GF-D8 (cell line): ENCODE data around the gene RPS5.
"Not testable (repeated sequence)": the region's sequence is repeated elsewhere in the genome, so short reads cannot be mapped to it uniquely, and the experiment has no call there.

Source experiments
- DNase-seq: peaks from one replicate; lab custom pipeline; 2025; lab: John Stamatoyannopoulos, UW

The RPS5 gene

DNA sequence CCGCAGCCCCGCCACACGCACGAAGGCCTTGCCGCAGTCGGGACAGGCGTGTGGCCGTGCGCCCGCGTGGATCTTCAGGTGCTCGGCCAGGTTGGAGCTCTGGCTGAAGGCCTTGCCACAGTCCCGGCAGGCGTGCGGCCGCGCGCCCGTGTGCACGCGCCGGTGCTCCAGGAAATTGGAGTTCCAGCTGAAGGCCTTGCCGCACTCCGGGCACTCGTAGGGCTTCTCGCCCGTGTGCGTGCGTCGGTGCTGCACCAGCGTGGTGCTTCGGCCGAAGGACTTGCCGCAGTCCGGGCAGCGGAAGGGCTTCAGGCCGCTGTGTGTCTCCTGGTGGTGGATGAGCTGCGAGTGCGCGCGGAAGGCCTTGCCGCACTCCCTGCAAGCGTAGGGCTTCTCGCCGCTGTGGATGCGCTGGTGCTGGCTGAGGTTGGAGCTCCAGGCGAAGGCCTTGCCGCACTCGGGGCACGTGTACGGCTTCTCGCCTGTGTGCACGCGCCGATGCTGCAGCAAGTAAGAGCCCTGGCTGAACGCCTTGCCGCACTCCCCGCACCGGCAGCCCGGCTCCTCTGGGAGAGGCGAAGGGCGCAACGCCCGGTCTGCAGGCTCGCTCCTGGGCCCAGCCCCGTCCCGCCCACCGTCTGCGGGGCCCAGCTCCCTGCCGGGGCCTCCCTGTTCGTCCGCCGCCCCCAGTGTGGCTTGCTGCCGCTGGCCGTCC lies 30.1 kb upstream of the RPS5 start:
- DNase-seq: no peak

DNA sequence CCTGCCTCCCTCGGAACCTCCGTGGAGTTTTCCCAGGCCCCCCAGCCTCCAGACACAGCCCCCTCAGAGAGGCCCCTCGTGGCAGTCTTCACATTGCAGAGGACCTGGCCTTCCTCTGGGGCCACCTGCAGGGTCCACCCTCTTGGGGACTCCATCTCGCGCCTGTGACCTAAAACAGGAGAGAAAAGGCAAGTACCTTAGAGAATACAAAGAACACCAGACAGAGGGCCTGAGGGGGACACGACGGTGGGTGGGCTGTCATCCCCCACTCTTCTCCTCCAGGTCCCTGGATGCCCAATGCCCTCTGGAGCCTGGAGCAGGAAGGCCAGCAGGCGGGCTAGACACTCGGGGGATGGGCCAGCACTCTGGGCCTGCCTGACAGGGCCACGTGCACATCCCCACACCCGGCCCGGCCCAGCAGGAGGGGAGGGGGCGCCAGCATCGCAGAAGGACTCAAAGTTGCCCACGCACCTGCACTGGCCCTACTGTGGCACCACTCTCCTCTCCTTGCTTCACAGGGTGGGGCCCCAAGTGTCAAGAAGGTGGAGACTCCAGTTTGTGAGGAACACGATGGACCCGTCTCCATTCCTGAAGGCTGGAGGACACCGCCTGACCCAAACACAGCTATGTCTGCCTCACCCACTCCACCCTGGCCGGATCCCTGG lies 29.5 kb upstream of the RPS5 start:
- DNase-seq: no peak

GRCh38 chr19:58361900-58362271 lies 25.2 kb upstream of the RPS5 start:
- DNase-seq: peak; percentile 73

DNA sequence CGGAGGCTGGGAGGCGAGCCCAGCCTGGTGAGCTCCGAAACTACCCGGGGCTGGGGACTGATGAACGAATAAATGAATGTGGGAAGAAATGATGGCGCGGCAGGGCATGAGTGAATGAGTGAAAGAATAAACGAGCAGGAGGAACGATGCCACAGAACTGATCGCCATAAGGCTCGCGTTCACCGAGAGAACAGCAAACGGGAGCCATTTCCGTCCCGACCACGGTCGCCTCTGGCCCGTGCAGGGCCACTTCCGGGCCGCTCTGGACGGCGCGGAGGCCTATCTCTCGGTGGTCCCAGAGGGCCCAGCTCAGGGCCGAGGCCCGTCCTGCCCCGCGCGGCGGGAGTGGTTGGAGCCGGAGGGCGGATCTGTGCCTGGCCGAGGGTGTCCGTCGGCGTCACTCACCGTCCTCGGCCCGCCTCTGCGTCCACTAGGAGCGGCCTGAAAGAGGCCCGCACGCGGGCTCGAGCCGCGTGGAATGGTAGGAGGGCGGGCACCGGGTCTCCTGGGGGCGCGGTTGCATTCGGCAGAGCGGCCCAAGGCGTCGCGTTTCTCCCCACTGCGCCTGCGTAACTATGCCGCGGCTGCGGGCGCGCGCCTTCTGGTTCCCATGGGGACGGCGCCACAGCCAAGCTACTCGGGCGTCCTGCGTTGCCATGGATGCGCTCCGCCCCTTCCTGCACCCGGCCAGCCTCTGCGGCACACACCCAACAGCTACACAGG lies 24.6 kb upstream of the RPS5 start, which contains the start of gene ZNF497:
Gene ZNF497 (minus strand): TSS at position 480 of the 723 bp plus-strand sequence. CDS start 5,116 bp downstream, outside the sequence.
- DNase-seq: peak; percentile 89

- peak; percentile 72 for DNase-seq
Measured at GRCh38 chr19:58364146-58364545, 22.9 kb upstream of the RPS5 start.

- DNase-seq: no peak
Measured at GRCh38 chr19:58366585-58367430, 20.3 kb upstream of the RPS5 start.

- no peak for DNase-seq
Measured at GRCh38 chr19:58367698-58368454, 19.2 kb upstream of the RPS5 start.

GRCh38 chr19:58368561-58369360 lies 18.3 kb upstream of the RPS5 start:
- DNase-seq: no peak

DNA sequence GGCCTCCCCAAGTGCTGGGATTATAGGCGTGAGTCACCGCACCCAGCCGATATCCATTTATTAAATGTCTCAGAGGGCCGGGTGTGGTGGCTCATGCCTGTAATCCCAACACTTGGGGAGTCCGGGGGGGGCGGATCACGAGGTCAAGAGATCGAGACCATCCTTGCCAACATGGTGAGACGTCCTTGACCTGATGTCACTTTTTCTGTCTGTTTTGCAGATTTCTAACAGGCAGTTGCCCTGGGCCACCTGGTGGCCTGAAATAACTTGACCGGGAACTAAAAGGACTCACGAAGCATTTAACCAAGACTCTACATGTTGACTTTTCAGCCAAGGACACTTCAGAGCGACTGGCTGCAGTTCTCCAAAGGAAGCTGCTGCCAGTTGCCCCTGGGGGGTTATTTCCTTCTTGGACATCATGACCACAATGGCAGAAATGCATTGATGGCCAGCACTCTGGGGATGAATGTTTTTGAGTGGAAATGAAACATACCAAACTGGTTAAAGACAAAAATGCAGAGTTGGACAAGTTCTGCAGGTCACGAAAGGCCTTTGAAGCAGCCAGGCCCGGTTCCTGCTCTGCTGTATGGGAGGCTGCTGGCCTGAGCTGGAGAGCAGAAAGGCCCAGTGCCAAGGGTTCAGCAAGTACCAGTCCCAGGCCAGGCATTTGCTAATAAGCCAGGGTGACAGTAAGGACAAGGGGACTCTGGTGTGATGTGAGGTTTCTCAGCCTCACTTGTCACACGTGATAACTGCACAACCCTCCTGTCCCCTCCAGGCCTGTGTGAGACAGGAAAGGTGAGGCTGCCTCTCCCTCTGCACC lies 14.5 kb upstream of the RPS5 start:
- DNase-seq: no peak

DNA sequence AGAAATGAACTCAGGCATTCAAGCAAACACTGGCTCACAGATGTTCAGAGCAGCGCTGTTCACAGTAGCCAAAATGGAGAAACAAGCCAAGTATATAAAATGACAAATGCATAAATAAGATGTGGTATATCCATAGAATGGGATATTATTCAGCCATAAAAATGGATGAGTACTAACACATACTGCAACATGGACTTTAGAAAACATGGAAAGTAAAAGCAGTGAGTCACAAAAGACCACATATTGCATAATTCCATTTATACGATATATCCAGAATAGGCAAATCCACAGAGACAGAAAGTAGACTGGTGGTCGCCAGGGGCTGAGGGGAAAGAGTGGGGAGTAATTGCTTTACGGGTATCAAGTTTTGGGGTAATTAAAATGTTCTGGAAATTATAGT lies 12.9 kb upstream of the RPS5 start:
- DNase-seq: no peak

GRCh38 chr19:58376724-58377123 lies 10.3 kb upstream of the RPS5 start:
- not testable (repeated sequence) for DNase-seq

DNA sequence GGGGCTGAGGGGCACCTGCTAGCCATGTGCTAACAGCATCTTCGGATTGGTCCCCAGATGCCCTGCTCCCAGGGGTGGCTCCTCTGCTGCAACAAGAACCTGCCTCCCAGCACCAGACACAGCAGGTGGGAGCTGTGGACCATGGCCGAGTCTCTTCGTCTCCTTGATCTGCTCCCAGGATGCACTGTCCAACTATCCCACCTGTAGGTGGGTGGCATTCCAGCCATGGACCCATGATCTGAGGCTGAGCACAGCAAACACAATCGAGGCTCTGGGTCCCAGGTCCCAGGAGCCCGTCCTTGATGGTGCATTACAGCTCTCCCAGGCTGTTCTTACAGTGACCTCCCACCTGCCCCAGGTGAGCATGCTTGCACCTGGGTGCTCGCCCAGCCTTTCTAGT lies 7.8 kb upstream of the RPS5 start:
- DNase-seq: no peak

DNA sequence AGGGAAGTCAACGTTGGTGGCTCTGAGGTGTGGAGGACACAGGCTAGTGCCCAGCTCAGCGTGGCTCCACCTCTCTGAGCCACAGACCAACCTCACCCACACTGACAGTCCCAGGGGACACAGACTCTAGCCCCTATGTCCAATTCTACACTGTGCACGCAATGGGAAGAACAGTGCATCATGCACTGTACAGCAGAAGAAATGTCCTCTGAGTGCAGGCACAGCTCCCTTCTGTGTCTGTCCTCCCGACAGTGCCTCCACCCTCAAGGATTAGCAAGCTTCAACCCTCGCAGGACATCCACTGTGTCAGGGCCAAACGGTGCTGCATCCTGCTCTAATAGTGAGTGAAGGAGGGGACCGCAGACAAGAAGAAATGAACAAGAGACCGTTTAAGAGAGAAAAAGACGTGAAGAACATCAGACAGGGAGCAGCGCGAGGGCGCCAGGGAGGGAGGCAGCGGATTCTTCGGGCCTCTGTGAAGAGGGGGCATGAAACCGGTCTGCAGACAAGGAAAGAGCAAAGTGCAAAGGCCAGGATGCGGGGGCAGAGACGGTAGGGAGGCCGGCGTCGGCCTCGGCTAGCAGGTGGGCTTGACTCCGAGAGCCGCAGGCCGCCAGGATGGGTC lies 6.9 kb upstream of the RPS5 start:
- no peak for DNase-seq

DNA sequence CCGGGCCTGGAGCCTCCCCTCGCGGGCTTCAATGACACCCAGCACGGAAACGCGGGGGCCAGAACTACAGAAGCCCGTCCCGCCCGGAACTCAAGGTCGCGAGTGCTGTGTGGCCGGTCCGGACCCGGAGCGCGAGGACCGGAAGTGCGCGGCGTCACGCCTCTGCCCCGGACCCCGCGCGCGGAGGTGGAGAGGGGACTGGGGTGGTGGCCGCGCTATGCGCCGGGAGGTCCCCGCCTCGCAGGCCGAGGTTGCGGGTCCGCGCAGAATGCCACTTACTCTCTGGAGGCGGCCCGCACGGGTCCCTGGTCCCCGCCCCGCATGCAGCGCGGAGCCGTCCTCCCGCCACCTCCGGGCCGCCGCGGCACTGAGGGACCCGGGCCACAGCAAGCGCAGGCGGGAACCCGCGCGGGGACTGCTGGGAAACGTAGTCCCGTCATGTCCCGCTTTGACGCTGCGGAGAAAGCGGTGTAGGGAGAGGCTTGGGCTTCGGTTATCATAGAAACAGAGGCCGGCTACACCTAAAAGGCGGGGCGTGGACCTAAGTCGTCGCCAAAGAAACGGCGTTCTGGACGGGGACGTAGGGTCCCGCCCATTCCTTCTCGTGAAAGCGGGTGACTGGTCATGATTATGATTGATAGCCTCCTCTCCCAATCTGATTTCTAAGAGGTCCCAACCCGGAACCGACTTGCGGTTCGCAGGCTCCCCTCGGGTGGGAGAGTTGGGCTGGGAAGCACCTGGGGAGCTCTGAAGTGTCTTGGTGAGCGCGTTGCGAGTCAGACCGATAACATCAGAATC lies 6.2 kb upstream of the RPS5 start, which contains the start of gene ZNF837:
Gene ZNF837 (minus strand): TSS at position 369 of the 798 bp plus-strand sequence. CDS start 11,698 bp downstream, outside the sequence.
- peak; percentile 99 for DNase-seq

DNA sequence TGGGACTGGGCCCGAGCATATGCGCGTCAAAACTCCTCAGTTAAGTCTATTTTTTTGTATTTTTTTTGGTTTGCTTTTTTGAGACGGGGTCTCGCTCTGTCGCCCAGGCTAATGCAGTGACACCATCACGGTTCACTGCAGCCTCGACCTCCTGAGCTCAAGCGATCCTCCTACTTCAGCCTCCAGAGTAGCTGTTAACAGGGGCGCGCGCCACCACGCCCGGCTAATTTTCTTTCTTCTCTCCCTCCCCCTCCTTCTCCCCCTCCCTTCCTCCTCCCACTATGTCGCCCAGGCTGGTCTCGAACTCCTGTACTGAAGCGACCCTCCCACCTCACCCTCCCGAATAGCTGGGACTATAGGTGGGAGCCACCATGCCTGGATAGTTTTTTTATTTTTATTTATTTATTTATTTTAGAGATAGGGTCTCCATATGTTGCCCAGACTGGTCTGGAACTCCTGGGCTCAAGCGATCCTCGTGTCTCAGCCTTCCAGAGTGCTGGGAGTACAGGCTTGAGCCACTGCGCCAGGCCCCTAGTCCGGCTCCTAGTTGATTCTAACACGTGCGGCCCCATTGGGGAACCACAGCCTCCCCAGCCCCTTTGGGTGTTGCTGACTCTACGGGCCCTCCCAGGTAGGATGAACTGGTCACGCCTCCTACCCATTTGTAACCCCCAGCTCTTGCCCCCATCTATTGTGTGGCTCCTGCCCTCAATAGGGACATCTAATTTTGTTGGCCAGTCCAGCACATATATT lies 5.4 kb upstream of the RPS5 start:
- DNase-seq: no peak

DNA sequence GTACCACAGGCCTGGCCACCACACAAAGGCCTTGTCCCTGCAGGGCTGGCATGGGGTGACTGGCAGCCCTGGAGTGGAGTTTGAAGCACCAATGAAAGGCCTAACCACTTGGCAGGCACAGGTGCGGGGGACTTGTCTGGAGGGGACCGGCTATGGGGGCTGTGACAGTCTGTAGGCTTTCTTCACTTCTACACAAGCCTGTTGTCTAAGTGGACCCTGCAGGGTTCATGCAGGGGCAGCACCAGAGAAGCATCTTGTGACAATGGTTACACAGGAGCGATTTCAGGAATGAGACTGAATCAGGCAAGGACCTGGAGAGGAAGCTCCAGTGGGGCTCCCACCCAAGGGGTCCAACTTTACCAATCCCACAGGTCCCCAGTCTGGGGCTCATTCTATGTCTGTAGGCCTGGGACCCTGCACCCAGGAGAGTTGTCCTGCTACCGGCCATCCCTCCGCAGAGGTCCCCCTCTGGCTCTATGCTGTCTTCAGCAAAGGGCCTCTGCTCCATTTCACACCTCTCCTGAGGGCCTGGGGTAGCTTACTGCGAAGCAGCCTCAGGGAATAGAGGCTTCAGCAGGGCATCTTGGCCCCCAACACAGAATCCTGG lies 4.0 kb upstream of the RPS5 start:
- no peak for DNase-seq

DNA sequence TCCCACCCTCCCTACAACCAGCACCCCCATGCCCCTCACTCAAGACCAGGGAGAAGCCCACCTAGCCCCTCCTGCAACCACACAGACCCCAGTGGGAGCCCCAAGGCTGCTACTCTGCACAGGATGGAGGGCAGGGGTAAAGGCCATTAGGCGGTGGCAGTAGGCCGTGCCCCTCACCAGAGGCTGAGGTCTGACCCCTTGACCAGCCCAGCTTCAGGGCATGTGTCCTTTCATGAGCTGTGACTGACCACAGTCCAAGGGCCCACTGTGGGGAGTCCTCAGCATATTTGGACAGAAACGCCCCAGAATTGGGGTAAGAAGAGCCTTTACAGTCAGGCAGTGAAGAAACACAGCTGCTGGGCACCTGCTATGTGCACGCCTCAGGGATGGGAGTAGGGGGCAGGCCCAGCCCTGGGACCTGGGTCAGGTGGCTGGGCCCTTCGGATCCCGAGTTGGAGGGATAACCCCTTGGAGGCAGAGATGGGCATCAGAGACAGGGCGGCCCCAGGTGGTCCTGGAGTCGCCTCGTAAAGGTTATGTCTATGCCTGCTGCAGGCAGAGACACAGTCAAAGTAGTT lies 1.7 kb upstream of the RPS5 start:
- no peak for DNase-seq
